ENCODE results near the gene PANX1. TPM values are rescaled to one million over a fixed set of nuclear protein-coding genes. Genes with fewer than 3 reads are reported as not detected.

The PANX1 gene
- total RNA-seq, 1 experiment from 2014 or later = 37.5 TPM

DNA sequence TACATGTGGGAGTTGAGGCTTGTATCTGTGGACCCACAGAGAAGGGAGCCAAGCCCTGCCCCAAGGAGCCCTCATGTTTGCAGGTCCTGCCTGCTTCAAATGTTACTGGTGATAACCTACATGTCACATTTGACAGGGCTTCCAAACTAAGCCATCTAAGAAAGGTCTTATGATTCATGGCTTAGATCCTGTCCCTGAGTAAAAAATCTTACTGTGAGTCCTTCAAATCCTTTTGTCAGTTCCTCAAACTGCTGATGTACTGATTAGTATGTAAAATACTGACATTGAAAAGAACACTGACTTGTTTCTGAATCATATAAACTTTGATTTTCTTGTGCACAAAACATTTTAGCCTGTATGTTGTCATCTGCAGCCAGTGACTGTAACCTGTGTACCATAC, 1.0 kb upstream of the PANX1 start:
- Histone ChIP-seq H2BK12ac (ENCODE audit: insufficient read length, low read depth, low read length) (no peak overlapping the region), H3K27me3 (ENCODE audit: insufficient read depth, low read length) (no peaks in the 10 kb centered on the region), H3K4me2 (ENCODE audit: insufficient read depth, insufficient read length, low read length) (peak overlapping the region; percentile 98), H2AFZ (ENCODE audit: low read length) (no peak overlapping the region), H3T11ph (ENCODE audit: low read length) (no peak overlapping the region), H3K14ac (ENCODE audit: insufficient read depth, low read length) (no peak overlapping the region), H3K23ac (ENCODE audit: insufficient read length, low read depth, low read length) (no peak overlapping the region), H3K4me1 (ENCODE audit: insufficient read depth, low read length) (peaks cover 13% of the 10 kb centered on the region; the same call in 1 of the 2 replicates), H2BK5ac (ENCODE audit: insufficient read length, low read length) (no peak overlapping the region), H2BK20ac (ENCODE audit: low read depth, low read length, poor library complexity, severe bottlenecking) (no peak overlapping the region), H4K91ac (ENCODE audit: insufficient read length, low read depth, low read length) (no peak overlapping the region), H3K4ac (ENCODE audit: low read depth, low read length) (no peak overlapping the region), H4K5ac (ENCODE audit: insufficient read length, low read depth, low read length) (no peak overlapping the region), H3K18ac (ENCODE audit: insufficient read length, low read depth, low read length) (no peak overlapping the region), H3K79me2 (ENCODE audit: insufficient read depth, low read length) (peaks cover 34% of the 10 kb centered on the region), H3K9me3 (ENCODE audit: control insufficient read depth, low read depth, low read length) (no peaks in the 10 kb centered on the region), H3K23me2 (ENCODE audit: insufficient read length, low read depth, low read length, poor library complexity, severe bottlenecking) (peaks cover 22% of the 10 kb centered on the region), H3K56ac (ENCODE audit: insufficient read length, low read depth, low read length) (no peak overlapping the region), H4K20me1 (ENCODE audit: control insufficient read depth, insufficient read depth, insufficient read length) (no peaks in the 10 kb centered on the region), H2BK120ac (ENCODE audit: low read depth, low read length, poor library complexity, severe bottlenecking) (no peak overlapping the region), H2BK15ac (ENCODE audit: low read depth, low read length) (no peak overlapping the region), H3K79me1 (ENCODE audit: insufficient read depth, low read depth, low read length, poor library complexity, severe bottlenecking) (no peaks in the 10 kb centered on the region), H3K27ac (ENCODE audit: insufficient read length, low read depth, low read length) (no peak overlapping the region), H4K8ac (replicated peaks; ENCODE audit: insufficient read length, low read depth, low read length) (no peak overlapping the region), H3K9ac (ENCODE audit: extremely low read depth, insufficient read length, low read length) (no peak overlapping the region), H2AK5ac (ENCODE audit: insufficient read length, low read length) (no peak overlapping the region)
- Mint-ChIP-seq H3K4me1 (peaks cover 24% of the 10 kb centered on the region in 2 experiments), H3K27ac (no peak overlapping the region; a peak in 1 of 7 replicates), H3K9me3 (peaks cover 10 to 30% of the 10 kb centered on the region in 2 experiments; a peak in 4 of 5 replicates), H3K27me3 (ENCODE audit: low read depth) (peaks cover 6% of the 10 kb centered on the region), H3K4me3 (peak overlapping the region in 1 of 2 experiments; percentile 70; a peak in 3 of 5 replicates), H3K36me3 (ENCODE audit: insufficient read depth in 1 of 3, low read depth in 3 of 3) (peaks cover 13 to 30% (median 23%) of the 10 kb centered on the region in 3 experiments)
- DNase-seq = no peak
- TF ChIP-seq, protein P1, sequence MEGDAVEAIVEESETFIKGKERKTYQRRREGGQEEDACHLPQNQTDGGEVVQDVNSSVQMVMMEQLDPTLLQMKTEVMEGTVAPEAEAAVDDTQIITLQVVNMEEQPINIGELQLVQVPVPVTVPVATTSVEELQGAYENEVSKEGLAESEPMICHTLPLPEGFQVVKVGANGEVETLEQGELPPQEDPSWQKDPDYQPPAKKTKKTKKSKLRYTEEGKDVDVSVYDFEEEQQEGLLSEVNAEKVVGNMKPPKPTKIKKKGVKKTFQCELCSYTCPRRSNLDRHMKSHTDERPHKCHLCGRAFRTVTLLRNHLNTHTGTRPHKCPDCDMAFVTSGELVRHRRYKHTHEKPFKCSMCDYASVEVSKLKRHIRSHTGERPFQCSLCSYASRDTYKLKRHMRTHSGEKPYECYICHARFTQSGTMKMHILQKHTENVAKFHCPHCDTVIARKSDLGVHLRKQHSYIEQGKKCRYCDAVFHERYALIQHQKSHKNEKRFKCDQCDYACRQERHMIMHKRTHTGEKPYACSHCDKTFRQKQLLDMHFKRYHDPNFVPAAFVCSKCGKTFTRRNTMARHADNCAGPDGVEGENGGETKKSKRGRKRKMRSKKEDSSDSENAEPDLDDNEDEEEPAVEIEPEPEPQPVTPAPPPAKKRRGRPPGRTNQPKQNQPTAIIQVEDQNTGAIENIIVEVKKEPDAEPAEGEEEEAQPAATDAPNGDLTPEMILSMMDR (conservative IDR thresholded peaks at IDR 0.05) = no peak

Data from H9 (cell line).